H1 (cell line): Measurements from ENCODE around the gene GLIPR1. TPM values are rescaled to one million over a fixed set of nuclear protein-coding genes. Genes with fewer than 3 reads are reported as not detected.

ENCODE experiments used
- polyA plus RNA-seq, 7 experiments: library from polyadenylated mRNA; depleted of rRNA in 3 of 7; stranded (reverse) in 5 of 7; unstranded in 2 of 7; fragments of >200 nt in 5 of 7; fragments of 200-250 nt in 2 of 7; gene quantifications; 1 replicate in 5 of 7; 2 replicates in 1 of 7; 4 replicates in 1 of 7; pipeline versions ENCODE4 v1.2.1 to v1.2.3, GENCODE V29; 2011 to 2013; ENCODE audit warnings: missing spikeins in 2 of 7, mixed read lengths in 2 of 7
- total RNA-seq: library from RNA; stranded (reverse); fragmentation: NEBNext Ultra II Directional; extraction: Animal tissue kit (Norgen Biotek cat#: 25700); gene quantifications from 2 replicates; pipeline ENCODE4 v1.2.1, GENCODE V29; 2021
- TF ChIP-seq, protein P1 (sequence below), 3 experiments: IDR thresholded peaks; 1 replicate in 2 of 3; 2 replicates in 1 of 3; pipeline versions ENCODE4 v1.5.1 to v1.6.1; 2011; ENCODE audit warnings: low read length in 3 of 3, mild to moderate bottlenecking in 3 of 3, inconsistent platforms in 2 of 3, low read depth in 1 of 3, moderate library complexity in 1 of 3; ENCODE audit not compliant: insufficient read depth in 1 of 3; ENCODE audit errors: control extremely low read depth in 1 of 3

GLIPR1 gene
- total and polyA plus RNA-seq, 2 of the 8 experiments (the other 6 are each of a cell fraction or from before 2014, with no cell fraction given), result 0.23 to 1.5 TPM

GRCh38 chr12:75505706-75506312 is 25.3 kb downstream of the GLIPR1 start (continued):
- TF ChIP-seq, protein P1, sequence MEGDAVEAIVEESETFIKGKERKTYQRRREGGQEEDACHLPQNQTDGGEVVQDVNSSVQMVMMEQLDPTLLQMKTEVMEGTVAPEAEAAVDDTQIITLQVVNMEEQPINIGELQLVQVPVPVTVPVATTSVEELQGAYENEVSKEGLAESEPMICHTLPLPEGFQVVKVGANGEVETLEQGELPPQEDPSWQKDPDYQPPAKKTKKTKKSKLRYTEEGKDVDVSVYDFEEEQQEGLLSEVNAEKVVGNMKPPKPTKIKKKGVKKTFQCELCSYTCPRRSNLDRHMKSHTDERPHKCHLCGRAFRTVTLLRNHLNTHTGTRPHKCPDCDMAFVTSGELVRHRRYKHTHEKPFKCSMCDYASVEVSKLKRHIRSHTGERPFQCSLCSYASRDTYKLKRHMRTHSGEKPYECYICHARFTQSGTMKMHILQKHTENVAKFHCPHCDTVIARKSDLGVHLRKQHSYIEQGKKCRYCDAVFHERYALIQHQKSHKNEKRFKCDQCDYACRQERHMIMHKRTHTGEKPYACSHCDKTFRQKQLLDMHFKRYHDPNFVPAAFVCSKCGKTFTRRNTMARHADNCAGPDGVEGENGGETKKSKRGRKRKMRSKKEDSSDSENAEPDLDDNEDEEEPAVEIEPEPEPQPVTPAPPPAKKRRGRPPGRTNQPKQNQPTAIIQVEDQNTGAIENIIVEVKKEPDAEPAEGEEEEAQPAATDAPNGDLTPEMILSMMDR (IDR thresholded peaks at IDR 0.05; ENCODE audit: control extremely low read depth in 1 of 3, insufficient read depth in 1 of 3, low read depth in 1 of 3, low read length in 3 of 3), result peak in 2 of 3 experiments; percentile 11 to 36; a peak in 2 of 4 replicates
- TF ChIP-seq, all 59 proteins: peak for 2
